ENCODE data around the gene BUD23. TPM values are rescaled to one million over a fixed set of nuclear protein-coding genes. Genes with fewer than 3 reads are reported as not detected.
"Not testable (repeated sequence)": the region's sequence is repeated elsewhere in the genome, so short reads cannot be mapped to it uniquely, and the experiment has no call there.

BUD23 gene
- total RNA-seq, 2 experiments from 2014 or later, result 108 TPM

DNA sequence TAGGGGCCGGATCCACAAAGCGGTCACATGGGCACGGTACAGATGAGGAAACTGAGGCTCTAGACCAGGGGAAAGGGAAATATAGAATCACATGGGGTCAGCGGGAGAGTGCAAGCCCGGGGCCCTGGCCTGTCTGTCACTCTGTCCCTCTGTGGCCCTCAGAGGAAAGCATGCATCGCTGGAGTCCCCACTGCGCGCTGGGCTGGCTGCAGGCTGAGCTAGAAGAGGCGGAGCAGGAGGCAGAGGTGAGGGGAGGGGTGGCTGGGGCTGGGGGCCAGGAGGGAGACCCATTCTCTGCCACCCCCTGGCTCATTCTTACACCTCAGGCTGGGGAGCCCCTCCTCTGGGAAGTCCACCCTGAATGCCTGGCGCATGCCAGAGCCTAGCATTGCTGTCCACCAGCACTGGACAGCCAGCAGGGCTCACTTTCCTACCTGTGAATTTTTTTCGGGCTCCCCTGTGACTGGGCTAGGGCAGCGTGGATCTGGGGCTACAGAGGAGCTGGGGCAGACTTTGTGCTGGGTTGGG lies 13.5 kb upstream of the BUD23 start:
- Mint-ChIP-seq H3K36me3 (ENCODE audit: low read depth) (no peaks in the 10 kb centered on the region), H3K27me3 (peaks cover 18% of the 10 kb centered on the region), H3K4me3 (no peak overlapping the region), H3K9me3 (no peaks in the 10 kb centered on the region), H3K4me1 (ENCODE audit: low read depth) (peaks cover 11% of the 10 kb centered on the region), H3K27ac (no peak overlapping the region)
- no peak for DNase-seq
- intact Hi-C loops (cut with micrococcal nuclease), result loop anchor here (2.0 to 5.0 kb wide), 2 partner anchors 57 to 63 kb away; no protein-coding TSS in a partner anchor
- ChIA-PET CTCF (interaction anchor here (5.3 kb wide), 1 partner anchor 62 kb away, joined by 37 read pairs; no protein-coding TSS in a partner anchor), POLR2A (no interaction called here)
- TF ChIP-seq, protein P1, sequence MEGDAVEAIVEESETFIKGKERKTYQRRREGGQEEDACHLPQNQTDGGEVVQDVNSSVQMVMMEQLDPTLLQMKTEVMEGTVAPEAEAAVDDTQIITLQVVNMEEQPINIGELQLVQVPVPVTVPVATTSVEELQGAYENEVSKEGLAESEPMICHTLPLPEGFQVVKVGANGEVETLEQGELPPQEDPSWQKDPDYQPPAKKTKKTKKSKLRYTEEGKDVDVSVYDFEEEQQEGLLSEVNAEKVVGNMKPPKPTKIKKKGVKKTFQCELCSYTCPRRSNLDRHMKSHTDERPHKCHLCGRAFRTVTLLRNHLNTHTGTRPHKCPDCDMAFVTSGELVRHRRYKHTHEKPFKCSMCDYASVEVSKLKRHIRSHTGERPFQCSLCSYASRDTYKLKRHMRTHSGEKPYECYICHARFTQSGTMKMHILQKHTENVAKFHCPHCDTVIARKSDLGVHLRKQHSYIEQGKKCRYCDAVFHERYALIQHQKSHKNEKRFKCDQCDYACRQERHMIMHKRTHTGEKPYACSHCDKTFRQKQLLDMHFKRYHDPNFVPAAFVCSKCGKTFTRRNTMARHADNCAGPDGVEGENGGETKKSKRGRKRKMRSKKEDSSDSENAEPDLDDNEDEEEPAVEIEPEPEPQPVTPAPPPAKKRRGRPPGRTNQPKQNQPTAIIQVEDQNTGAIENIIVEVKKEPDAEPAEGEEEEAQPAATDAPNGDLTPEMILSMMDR (IDR thresholded peaks at IDR 0.05), result no peak
- ATAC-seq, result no peak

DNA sequence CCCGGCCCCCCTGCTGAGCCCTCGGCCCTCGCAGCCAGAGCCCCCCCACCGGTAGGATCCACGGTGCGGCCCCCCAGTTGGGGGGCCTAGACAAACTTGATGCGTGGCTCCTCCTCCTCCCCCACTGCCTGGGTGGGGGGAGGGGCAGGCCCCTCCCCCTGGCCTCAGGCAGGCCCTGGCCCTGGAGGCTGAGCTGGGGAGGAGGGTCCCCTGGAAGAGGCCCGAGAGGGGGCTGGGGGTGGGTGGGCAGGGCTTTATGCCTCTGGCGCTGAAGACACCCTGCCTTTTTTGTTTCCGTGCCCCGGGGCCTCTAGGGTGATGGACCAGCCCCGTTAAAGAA lies 12.1 kb upstream of the BUD23 start:
- CTCF ChIA-PET, result interaction anchor here (1.3 to 5.3 kb wide), 2 partner anchors 30 to 64 kb away, joined by 3 to 37 read pairs; no protein-coding TSS in a partner anchor
- H3K9me3 Mint-ChIP-seq, result no peaks in the 10 kb centered on the region
- H3K27me3 Mint-ChIP-seq, result peaks cover 8% of the 10 kb centered on the region
- TF ChIP-seq, protein P1 (IDR thresholded peaks at IDR 0.05), result no peak
- no peaks in the 10 kb centered on the region for H3K36me3 Mint-ChIP-seq (ENCODE audit: low read depth)
- no peak overlapping the region for H3K27ac Mint-ChIP-seq
- peaks cover 8% of the 10 kb centered on the region for H3K4me1 Mint-ChIP-seq (ENCODE audit: low read depth)
- ATAC-seq (no peak), DNase-seq (no peak)
- no peak overlapping the region for H3K4me3 Mint-ChIP-seq
- intact Hi-C loops (cut with micrococcal nuclease), result no loop called here
- POLR2A ChIA-PET, result interaction anchor here (1.1 kb wide), 1 partner anchor 13 kb away, joined by 3 read pairs; the partner anchor contains the start of genes BUD23 and DNAJC30

DNA sequence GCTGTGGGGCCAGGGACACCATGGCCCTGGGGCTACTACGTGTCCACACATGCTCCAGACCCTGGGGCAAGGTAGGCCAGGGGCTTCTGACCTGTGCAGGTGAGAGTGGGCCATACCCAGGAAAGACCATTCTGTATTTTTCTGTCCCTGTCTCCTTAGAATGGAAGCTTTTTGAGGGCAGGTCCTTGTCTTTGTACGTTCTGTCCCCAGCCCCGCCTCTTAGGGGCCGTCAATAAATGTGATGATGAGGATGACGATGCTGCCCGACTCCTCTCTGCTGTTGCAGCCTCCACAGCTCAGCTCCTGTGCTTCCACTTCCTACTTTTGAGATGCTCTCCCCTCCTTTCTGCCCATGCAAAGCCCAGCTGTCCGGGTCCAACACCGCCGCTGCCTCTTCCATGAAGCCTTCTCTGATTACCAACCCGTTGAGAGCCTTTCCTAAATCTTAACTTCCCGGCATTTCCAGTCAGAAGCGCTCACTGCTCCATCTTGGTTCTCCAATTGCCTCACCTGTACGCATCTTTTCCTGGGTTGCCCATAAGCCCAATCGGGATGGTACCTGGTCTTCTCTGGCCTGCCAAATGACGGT lies 11.4 kb upstream of the BUD23 start:
- no peaks in the 10 kb centered on the region for H3K9me3 Mint-ChIP-seq
- ATAC-seq (no peak), DNase-seq (no peak)
- H3K27ac Mint-ChIP-seq, result no peak overlapping the region
- peaks cover 8% of the 10 kb centered on the region for H3K27me3 Mint-ChIP-seq
- TF ChIP-seq, protein P1 (IDR thresholded peaks at IDR 0.05), result no peak
- peaks cover 8% of the 10 kb centered on the region for H3K4me1 Mint-ChIP-seq (ENCODE audit: low read depth)
- intact Hi-C loops (cut with micrococcal nuclease), result no loop called here
- no peaks in the 10 kb centered on the region for H3K36me3 Mint-ChIP-seq (ENCODE audit: low read depth)
- CTCF ChIA-PET, result interaction anchor here (1.3 to 5.3 kb wide), 2 partner anchors 29 to 64 kb away, joined by 3 to 37 read pairs; no protein-coding TSS in a partner anchor
- H3K4me3 Mint-ChIP-seq, result no peak overlapping the region
- POLR2A ChIA-PET, result interaction anchor here (1.1 kb wide), 1 partner anchor 12 kb away, joined by 3 read pairs; the partner anchor contains the start of genes BUD23 and DNAJC30

DNA sequence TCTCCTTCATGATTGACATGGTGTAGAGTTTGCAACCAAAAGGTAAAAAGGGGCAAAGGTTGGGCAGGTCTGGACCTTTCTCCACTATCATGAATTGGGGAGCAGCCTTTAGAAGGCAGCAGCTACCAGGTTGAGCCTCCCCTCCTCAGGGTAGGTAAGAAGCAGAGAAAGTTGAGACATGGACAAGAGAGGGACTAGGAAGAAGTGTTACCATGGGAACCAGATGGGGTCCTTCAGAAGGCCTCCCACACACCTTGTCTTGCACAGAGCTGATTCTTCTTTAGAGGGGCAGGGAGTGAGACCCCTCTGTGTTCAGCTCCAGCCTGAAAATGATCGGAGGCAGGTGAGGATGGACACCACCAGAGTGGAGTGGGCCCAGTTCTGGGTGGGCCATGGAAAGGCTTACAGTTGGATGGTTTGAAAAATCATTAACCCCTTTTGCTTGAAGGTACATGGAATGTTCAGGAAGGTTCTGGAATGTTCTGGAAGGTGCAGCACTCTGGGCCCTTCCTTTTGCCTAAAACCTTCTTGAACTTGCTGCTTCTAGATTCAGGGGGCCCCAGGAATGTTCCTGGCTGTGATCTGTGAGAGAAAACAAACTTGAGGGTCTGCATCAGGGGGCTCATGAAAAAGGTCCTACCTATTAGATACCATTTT lies 8.8 kb upstream of the BUD23 start:
- ChIA-PET POLR2A (interaction anchor here (0.6 to 1.0 kb wide), 2 partner anchors 17 to 132 kb away, joined by 3 read pairs; no protein-coding TSS in a partner anchor), CTCF (interaction anchor here (3.0 kb wide), 1 partner anchor 68 kb away, joined by 16 read pairs; no protein-coding TSS in a partner anchor)
- peaks cover 18% of the 10 kb centered on the region for H3K36me3 Mint-ChIP-seq (ENCODE audit: low read depth)
- no peak for ATAC-seq
- DNase-seq, result no peak
- peaks cover 6% of the 10 kb centered on the region for H3K4me1 Mint-ChIP-seq (ENCODE audit: low read depth)
- intact Hi-C loops (cut with micrococcal nuclease), result no loop called here
- H3K27ac Mint-ChIP-seq, result no peak overlapping the region
- H3K9me3 Mint-ChIP-seq, result peaks cover 2% of the 10 kb centered on the region
- TF ChIP-seq, protein P1 (IDR thresholded peaks at IDR 0.05), result no peak
- no peak overlapping the region for H3K4me3 Mint-ChIP-seq
- peaks cover 2% of the 10 kb centered on the region for H3K27me3 Mint-ChIP-seq

DNA sequence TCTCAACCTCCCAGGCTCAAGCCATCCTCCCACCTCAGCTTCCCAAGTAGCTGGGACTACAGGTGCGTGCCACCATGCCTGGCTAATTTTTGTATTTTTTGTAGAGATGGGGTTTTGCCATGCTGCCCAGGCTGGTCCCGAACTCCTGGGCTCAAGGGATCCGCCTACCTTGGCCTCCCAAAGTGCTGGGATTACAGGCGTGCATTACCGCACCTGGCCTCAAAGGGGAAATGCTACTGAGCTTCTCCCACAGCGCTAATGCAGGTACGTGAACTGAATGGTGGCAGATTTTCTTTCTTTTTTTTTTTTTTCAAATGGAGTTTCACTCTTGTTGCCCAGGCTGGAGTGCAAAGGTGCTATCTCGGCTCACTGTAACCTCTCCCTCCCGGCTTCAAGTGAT lies 7.3 kb upstream of the BUD23 start:
- H3K27me3 Mint-ChIP-seq; H3K9me3 Mint-ChIP-seq; POLR2A ChIA-PET; H3K4me3 Mint-ChIP-seq; intact Hi-C loops (cut with micrococcal nuclease); ATAC-seq; DNase-seq; H3K27ac Mint-ChIP-seq: not testable (repeated sequence)
- peaks cover 20% of the 10 kb centered on the region for H3K4me1 Mint-ChIP-seq (ENCODE audit: low read depth)
- CTCF ChIA-PET, result interaction anchor here (0.8 to 3.0 kb wide), 3 partner anchors 8 to 69 kb away, joined by 3 to 16 read pairs (median 3); no protein-coding TSS in a partner anchor
- H3K36me3 Mint-ChIP-seq (ENCODE audit: low read depth), result peaks cover 20% of the 10 kb centered on the region

All from activated CD8-positive, alpha-beta T cell treated with anti-CD3 and anti-CD28 coated beads for 36 hours (primary cell).